SK-N-SH treated with all-trans-retinoic acid at 6 μM for 48 hours (cell line): ENCODE measurements around the gene MYH3.
"Not testable (repeated sequence)": the region's sequence is repeated elsewhere in the genome, so short reads cannot be mapped to it uniquely, and the experiment has no call there.

Experiments
- ARNTL ChIP-seq: fragments of 450-650 bp; formaldehyde crosslinking; IDR thresholded peaks from 2 replicates; pipeline ENCODE4 v1.5.0; 2020; ENCODE audit warnings: low read depth, mild to moderate bottlenecking, moderate library complexity, borderline replicate concordance
- GLIS3 ChIP-seq: fragments of 250-450 bp; sonication (Bioruptor Pico); IDR thresholded peaks from 2 replicates; pipeline ENCODE4 v1.5.0; 2020; ENCODE audit warnings: mild to moderate bottlenecking, moderate library complexity
- ISL1 ChIP-seq: fragments of 250-450 bp; sonication (Bioruptor Pico); IDR thresholded peaks from 2 replicates; pipeline ENCODE4 v2.1.2; 2022; ENCODE audit warnings: mild to moderate bottlenecking, moderate library complexity
- RARB ChIP-seq: fragments of 250-450 bp; sonication (Bioruptor Pico); IDR thresholded peaks from 2 replicates; pipeline ENCODE4 v1.8.0; 2021; ENCODE audit warnings: mild to moderate bottlenecking, moderate library complexity
- TCF4 ChIP-seq: fragments of 250-450 bp; sonication (Bioruptor Pico); IDR thresholded peaks from 2 replicates; pipeline ENCODE4 v1.8.0; 2021; ENCODE audit warnings: mild to moderate bottlenecking, moderate library complexity, borderline replicate concordance
- ZC3H10 ChIP-seq: fragments of 250-450 bp; sonication (Bioruptor Pico); IDR thresholded peaks from 2 replicates; pipeline ENCODE4 v1.5.1; 2021; ENCODE audit warnings: mild to moderate bottlenecking, moderate library complexity
- ZFP30 ChIP-seq: fragments of 450-650 bp; formaldehyde crosslinking; IDR thresholded peaks from 2 replicates; pipeline ENCODE4 v1.5.0; 2022; ENCODE audit warnings: mild to moderate bottlenecking, moderate library complexity
- ZNF70 ChIP-seq: fragments of 450-650 bp; formaldehyde crosslinking; IDR thresholded peaks from 2 replicates; pipeline ENCODE4 v1.5.0; 2020; ENCODE audit warnings: mild to moderate bottlenecking, moderate library complexity
- ZNF8 ChIP-seq: fragments of 450-650 bp; formaldehyde crosslinking; IDR thresholded peaks from 2 replicates; pipeline ENCODE4 v1.5.0; 2020; ENCODE audit warnings: mild to moderate bottlenecking, moderate library complexity
- TF ChIP-seq, protein P1 (sequence below): fragments of 250-450 bp; sonication (Bioruptor Pico); IDR thresholded peaks from 2 replicates; pipeline ENCODE4 v1.8.0; 2020; ENCODE audit warnings: mild to moderate bottlenecking, moderate library complexity, borderline replicate concordance

DNA sequence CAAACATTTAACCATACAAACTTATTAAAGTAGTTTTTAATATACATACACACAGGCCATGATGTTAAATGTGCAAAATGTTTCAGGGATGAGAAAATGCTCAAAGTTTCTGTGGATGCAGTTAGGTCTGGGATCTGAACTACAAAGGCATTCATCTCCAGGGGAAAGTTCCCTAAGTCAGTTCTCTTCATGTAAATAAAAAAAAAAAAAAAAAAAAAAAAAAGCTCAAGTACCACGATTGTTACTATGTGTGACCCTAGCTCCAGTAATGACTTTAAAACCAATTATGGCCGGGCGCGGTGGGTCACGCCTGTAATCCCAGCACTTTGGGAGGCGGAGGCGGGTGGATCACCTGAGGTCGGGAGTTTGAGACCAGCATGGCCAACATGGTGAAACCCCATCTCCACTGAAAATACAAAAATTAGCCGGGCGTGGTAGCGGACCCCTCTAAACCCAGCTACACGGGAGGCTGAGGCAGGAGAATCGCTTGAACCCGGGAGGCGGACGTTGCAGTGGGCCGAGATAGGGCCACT, 38.8 kb upstream of the MYH3 start:
- not testable (repeated sequence) for TF ChIP-seq GLIS3 (CRISPR knock-in tag); ZNF8; ISL1 (CRISPR knock-in tag); ZC3H10 (CRISPR knock-in tag); ZFP30 (CRISPR knock-in tag); TCF4 (CRISPR knock-in tag); ZNF70; ARNTL (CRISPR knock-in tag); RARB (CRISPR knock-in tag)
- TF ChIP-seq, protein P1, sequence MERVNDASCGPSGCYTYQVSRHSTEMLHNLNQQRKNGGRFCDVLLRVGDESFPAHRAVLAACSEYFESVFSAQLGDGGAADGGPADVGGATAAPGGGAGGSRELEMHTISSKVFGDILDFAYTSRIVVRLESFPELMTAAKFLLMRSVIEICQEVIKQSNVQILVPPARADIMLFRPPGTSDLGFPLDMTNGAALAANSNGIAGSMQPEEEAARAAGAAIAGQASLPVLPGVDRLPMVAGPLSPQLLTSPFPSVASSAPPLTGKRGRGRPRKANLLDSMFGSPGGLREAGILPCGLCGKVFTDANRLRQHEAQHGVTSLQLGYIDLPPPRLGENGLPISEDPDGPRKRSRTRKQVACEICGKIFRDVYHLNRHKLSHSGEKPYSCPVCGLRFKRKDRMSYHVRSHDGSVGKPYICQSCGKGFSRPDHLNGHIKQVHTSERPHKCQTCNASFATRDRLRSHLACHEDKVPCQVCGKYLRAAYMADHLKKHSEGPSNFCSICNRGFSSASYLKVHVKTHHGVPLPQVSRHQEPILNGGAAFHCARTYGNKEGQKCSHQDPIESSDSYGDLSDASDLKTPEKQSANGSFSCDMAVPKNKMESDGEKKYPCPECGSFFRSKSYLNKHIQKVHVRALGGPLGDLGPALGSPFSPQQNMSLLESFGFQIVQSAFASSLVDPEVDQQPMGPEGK, result not testable (repeated sequence)
